ENCODE measurements around the gene NFKB2. TPM values are rescaled to one million over a fixed set of nuclear protein-coding genes. Genes with fewer than 3 reads are reported as not detected.

Gene NFKB2
- total and polyA plus RNA-seq, 2 of the 8 experiments (the other 6 are each of a cell fraction or from before 2014, with no cell fraction given), result 20.4 to 31.4 TPM

- POLR2A ChIA-PET (ENCODE audit: partially characterized antibody), result interaction anchor here (0.9 to 2.3 kb wide), 4 partner anchors 20 to 154 kb away, joined by 3 to 9 read pairs (median 4); partner anchors contain the start of gene CUEDC2
These were observed 10.7 kb upstream of the NFKB2 start for GRCh38 chr10:102384606-102385429.

More at GRCh38 chr10:102384606-102385429, 10.7 kb upstream of the NFKB2 start:
- no peak overlapping the region for H2BK20ac ChIP-seq (ENCODE audit: low read length)
- no peak overlapping the region for H3K56ac ChIP-seq (replicated peaks; ENCODE audit: insufficient read length, low read depth, low read length)
- H3K36me3 ChIP-seq (ENCODE audit: control insufficient read depth in 2 of 4, insufficient read depth in 4 of 4, low read length in 3 of 4), result peaks cover 3 to 14% (median 7%) of the 10 kb centered on the region in 4 experiments; a peak in 4 of 8 replicates
- no peak overlapping the region for H2BK12ac ChIP-seq (ENCODE audit: low read depth, low read length)
- no peak overlapping the region for H3K14ac ChIP-seq (ENCODE audit: insufficient read length)
- H3K4me3 ChIP-seq (ENCODE audit: extremely low read depth in 1 of 4, insufficient read depth in 2 of 4, low read depth in 3 of 4, low read length in 4 of 4), result no peak overlapping the region
- H2BK5ac ChIP-seq (ENCODE audit: low read depth, low read length), result no peak overlapping the region
- no peak overlapping the region for H4K8ac ChIP-seq (ENCODE audit: extremely low read depth, insufficient read depth, low read length)
- H3K4me2 ChIP-seq (ENCODE audit: insufficient read depth in 1 of 2, low read depth in 2 of 2, low read length in 2 of 2), result no peak overlapping the region
- H3K18ac ChIP-seq (ENCODE audit: extremely low read depth, low read length), result no peak overlapping the region
- FAIRE-seq (no peak), DNase-seq (ENCODE audit: low read depth in 1 of 2, low spot score in 2 of 2) (no peak)
- H3K27me3 ChIP-seq (replicated peaks in 1 of 4; ENCODE audit: control insufficient read depth in 3 of 4, extremely low read depth in 1 of 4, insufficient read depth in 3 of 4, low read length in 3 of 4), result no peaks in the 10 kb centered on the region
- H3K4ac ChIP-seq (replicated peaks; ENCODE audit: insufficient read length, low read depth, low read length), result no peak overlapping the region
- H3K9me3 ChIP-seq (ENCODE audit: insufficient read depth in 2 of 2, low read depth in 1 of 2, low read length in 1 of 2), result no peaks in the 10 kb centered on the region
- H2AFZ ChIP-seq (ENCODE audit: low read length), result no peak overlapping the region
- no peak overlapping the region for H2BK120ac ChIP-seq (replicated peaks; ENCODE audit: low read depth, low read length)
- peaks cover 0 to 2% of the 10 kb centered on the region in 2 experiments for H4K20me1 ChIP-seq (replicated peaks in 1 of 2; ENCODE audit: control insufficient read depth in 1 of 2, insufficient read depth in 2 of 2, low read length in 2 of 2)
- no peak overlapping the region for H3K27ac ChIP-seq (ENCODE audit: low read depth, low read length)
- H3K23me2 ChIP-seq (ENCODE audit: low read depth, low read length), result no peaks in the 10 kb centered on the region
- H2AK5ac ChIP-seq (ENCODE audit: low read depth, low read length), result no peak overlapping the region
- CTCF ChIA-PET (ENCODE audit: partially characterized antibody), result interaction anchor here (0.6 to 17.7 kb wide), 36 partner anchors 11 to 265 kb away, joined by 3 to 357 read pairs (median 5); partner anchors contain the start of genes ELOVL3, FBXL15 and NFKB2
- no peaks in the 10 kb centered on the region for H3K79me2 ChIP-seq (ENCODE audit: control insufficient read depth in 1 of 2, insufficient read depth in 2 of 2, low read length in 2 of 2)
- H3K23ac ChIP-seq (ENCODE audit: insufficient read length), result no peak overlapping the region
- H3K79me1 ChIP-seq (ENCODE audit: low read depth, low read length), result no peaks in the 10 kb centered on the region
- WGBS, 2 experiments (ENCODE audit: extremely low coverage in 1 of 2, insufficient coverage in 1 of 2, insufficient read length in 1 of 2, insufficient replicate concordance in 2 of 2, low coverage in 1 of 2, low lambda C conversion rate in 2 of 2, missing lambda C conversion rate in 1 of 2), result 85% methylated on average over 4 of the region's 4 CpGs; no CpG with 5 or more reads in 1 of the 2 experiments
- TF ChIP-seq KDM5A (IDR thresholded peaks at IDR 0.05; ENCODE audit: low read length) (no peak), SIX5 (IDR thresholded peaks at IDR 0.05; ENCODE audit: low read depth, low read length) (no peak)
- H3K9ac ChIP-seq (replicated peaks in 1 of 4; ENCODE audit: extremely low read depth in 1 of 4, low read depth in 3 of 4, low read length in 3 of 4), result no peak overlapping the region
- no peak overlapping the region for H4K5ac ChIP-seq (ENCODE audit: insufficient read length, low read depth, low read length)
- H4K91ac ChIP-seq (replicated peaks; ENCODE audit: insufficient read length, low read length), result no peak overlapping the region
- H3K4me1 ChIP-seq (replicated peaks in 1 of 4; ENCODE audit: control insufficient read depth in 3 of 4, insufficient read depth in 4 of 4, low read length in 3 of 4), result 0 out of 7 replicates have a peak, but pooled peaks cover 0 to 2% (median 0%) of the 10 kb centered on the region in 4 experiments
- no peak overlapping the region for H2BK15ac ChIP-seq (ENCODE audit: low read length)
